OCI-M2 (cell line): ENCODE results near the gene ADAMTS16.

Experiments used
- DNase-seq: peaks from one replicate; lab custom pipeline; 2025; ENCODE audit not compliant: unreplicated experiment; lab: John Stamatoyannopoulos, UW

The ADAMTS16 gene

GRCh38 chr5:5141625-5142525 is 1.7 kb downstream of the ADAMTS16 start:
- no peak for DNase-seq

- no peak for DNase-seq
Measured at GRCh38 chr5:5144441-5144840, 4.3 kb downstream of the ADAMTS16 start.

GRCh38 chr5:5145651-5146529 is 5.8 kb downstream of the ADAMTS16 start:
- DNase-seq: no peak

GRCh38 chr5:5146530-5147160 is 6.5 kb downstream of the ADAMTS16 start:
- no peak for DNase-seq

- DNase-seq: no peak
Measured at GRCh38 chr5:5149154-5149553, 9.0 kb downstream of the ADAMTS16 start.

- no peak for DNase-seq
Measured at GRCh38 chr5:5150667-5151066, 10.5 kb downstream of the ADAMTS16 start.

- DNase-seq: no peak
Measured at GRCh38 chr5:5154733-5155132, 14.6 kb downstream of the ADAMTS16 start.

GRCh38 chr5:5155617-5156016 is 15.5 kb downstream of the ADAMTS16 start:
- DNase-seq: no peak

GRCh38 chr5:5156471-5157082 is 16.4 kb downstream of the ADAMTS16 start:
- no peak for DNase-seq

- DNase-seq: no peak
Measured at GRCh38 chr5:5158472-5158895, 18.4 kb downstream of the ADAMTS16 start.

GRCh38 chr5:5159282-5160103 is 19.4 kb downstream of the ADAMTS16 start:
- no peak for DNase-seq

GRCh38 chr5:5164163-5164562 is 24.0 kb downstream of the ADAMTS16 start:
- no peak for DNase-seq

GRCh38 chr5:5165541-5166002 is 25.4 kb downstream of the ADAMTS16 start:
- no peak for DNase-seq

GRCh38 chr5:5169466-5169865 is 29.3 kb downstream of the ADAMTS16 start:
- no peak for DNase-seq

- no peak for DNase-seq
Measured at GRCh38 chr5:5178136-5178535, 38.0 kb downstream of the ADAMTS16 start.

GRCh38 chr5:5178580-5178979 is 38.5 kb downstream of the ADAMTS16 start:
- no peak for DNase-seq

GRCh38 chr5:5179079-5179478 is 38.9 kb downstream of the ADAMTS16 start:
- no peak for DNase-seq

- DNase-seq: no peak
Measured at GRCh38 chr5:5179597-5179996, 39.5 kb downstream of the ADAMTS16 start.

GRCh38 chr5:5181650-5182324 is 41.7 kb downstream of the ADAMTS16 start:
- no peak for DNase-seq
